KMS-11 (cell line): Measurements from ENCODE around the gene GALNT5.

Experiments used
- H2AFZ ChIP-seq: fragments of 200-600 bp; sonication (generic); 2 replicates; pipeline ENCODE4 v1.6.1; 2016; ENCODE audit warnings: antibody characterized with exemption, mixed run types, low read depth
- H3K27ac ChIP-seq: fragments of 200-600 bp; sonication (generic); 2 replicates; pipeline ENCODE4 v1.6.1; 2016; ENCODE audit warnings: mild to moderate bottlenecking, mixed run types
- H3K27me3 ChIP-seq: fragments of 200-600 bp; sonication (generic); 2 replicates; pipeline ENCODE4 v1.6.1; 2017; ENCODE audit warnings: mild to moderate bottlenecking, low read depth, mixed run types, moderate library complexity; ENCODE audit not compliant: insufficient read depth
- H3K36me3 ChIP-seq: fragments of 200-600 bp; sonication (generic); 2 replicates; pipeline ENCODE4 v1.6.1; 2017; ENCODE audit warnings: mild to moderate bottlenecking, mixed run types; ENCODE audit not compliant: insufficient read depth
- H3K4me1 ChIP-seq: fragments of 200-600 bp; sonication (generic); 2 replicates; pipeline ENCODE4 v1.6.1; 2016; ENCODE audit warnings: mild to moderate bottlenecking, low read depth, mixed run types; ENCODE audit not compliant: poor library complexity, severe bottlenecking
- H3K4me2 ChIP-seq: fragments of 200-600 bp; sonication (generic); 2 replicates; pipeline ENCODE4 v1.7.0; 2016; ENCODE audit warnings: mild to moderate bottlenecking, mixed run types
- H3K4me3 ChIP-seq: fragments of 200-600 bp; sonication (generic); IDR thresholded peaks from 2 replicates; pipeline ENCODE4 v1.6.1; 2017; ENCODE audit warnings: low read depth, low read length, mixed read lengths; ENCODE audit not compliant: insufficient read depth
- H3K79me2 ChIP-seq: fragments of 200-600 bp; sonication (generic); 2 replicates; pipeline ENCODE4 v1.6.1; 2016; ENCODE audit warnings: low read depth, mixed run types; ENCODE audit not compliant: insufficient read depth
- H3K9ac ChIP-seq: fragments of 200-600 bp; sonication (generic); 2 replicates; pipeline ENCODE4 v1.6.1; 2016; ENCODE audit warnings: mild to moderate bottlenecking, mixed run types
- H4K20me1 ChIP-seq: fragments of 200-600 bp; sonication (generic); 2 replicates; pipeline ENCODE4 v1.6.1; 2016; ENCODE audit warnings: mild to moderate bottlenecking, mixed run types; ENCODE audit not compliant: insufficient read depth
- TF ChIP-seq, protein P1 (sequence below): fragments of 200-600 bp; sonication (generic); conservative IDR thresholded peaks from 2 replicates; pipeline ENCODE4 v1.6.1; 2017; ENCODE audit warnings: low read depth, mild to moderate bottlenecking, antibody characterized with exemption, low read length, moderate library complexity, mixed read lengths

The GALNT5 gene

DNA sequence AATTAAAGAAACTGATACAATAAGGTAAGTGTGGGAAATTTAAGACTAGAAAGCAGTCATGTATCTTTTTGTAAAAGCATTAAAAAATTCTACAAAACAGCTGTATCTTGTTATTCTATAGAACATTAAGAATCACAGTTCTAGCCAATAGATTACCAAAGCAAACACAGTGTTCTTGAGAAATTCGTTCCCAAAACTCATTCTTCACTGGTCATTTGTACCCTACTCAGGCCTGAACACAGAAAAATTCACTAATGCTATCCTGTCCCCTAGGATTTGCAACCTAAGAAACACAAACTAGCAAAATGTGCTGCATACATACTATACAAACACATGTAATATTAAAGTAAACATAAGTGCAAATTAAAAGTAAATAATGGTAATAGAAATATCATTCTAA, 39.0 kb downstream of the GALNT5 start:
- no peaks in the 10 kb centered on the region for H3K27me3 ChIP-seq

DNA sequence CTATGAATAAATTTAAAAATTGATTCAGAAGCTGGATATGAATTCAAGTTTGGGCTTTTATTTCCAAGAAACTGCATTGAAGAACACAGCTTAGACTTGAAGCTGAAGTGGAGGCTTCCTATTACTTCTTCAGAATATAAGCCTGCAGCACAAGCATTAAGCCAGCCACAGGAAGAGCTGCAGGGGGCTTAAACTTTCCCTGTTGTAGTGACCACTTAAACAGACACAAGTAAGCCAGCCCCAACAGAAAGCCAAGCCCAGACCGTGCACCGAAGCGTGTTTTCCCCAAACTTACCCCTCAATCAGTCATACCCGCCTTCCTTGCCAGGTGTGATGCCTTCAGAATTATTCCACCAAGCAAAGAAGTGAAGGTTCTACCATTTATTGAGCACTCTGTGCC, 39.5 kb downstream of the GALNT5 start:
- H3K4me3 ChIP-seq: no peak overlapping the region
- no peaks in the 10 kb centered on the region for H3K27me3 ChIP-seq
- H3K27ac ChIP-seq: no peak overlapping the region
- no peak overlapping the region for H2AFZ ChIP-seq
- H3K36me3 ChIP-seq: no peaks in the 10 kb centered on the region
- no peaks in the 10 kb centered on the region for H3K79me2 ChIP-seq
- no peak overlapping the region for H3K9ac ChIP-seq
- H4K20me1 ChIP-seq: no peaks in the 10 kb centered on the region
- H3K4me2 ChIP-seq: no peak overlapping the region
- TF ChIP-seq, protein P1, sequence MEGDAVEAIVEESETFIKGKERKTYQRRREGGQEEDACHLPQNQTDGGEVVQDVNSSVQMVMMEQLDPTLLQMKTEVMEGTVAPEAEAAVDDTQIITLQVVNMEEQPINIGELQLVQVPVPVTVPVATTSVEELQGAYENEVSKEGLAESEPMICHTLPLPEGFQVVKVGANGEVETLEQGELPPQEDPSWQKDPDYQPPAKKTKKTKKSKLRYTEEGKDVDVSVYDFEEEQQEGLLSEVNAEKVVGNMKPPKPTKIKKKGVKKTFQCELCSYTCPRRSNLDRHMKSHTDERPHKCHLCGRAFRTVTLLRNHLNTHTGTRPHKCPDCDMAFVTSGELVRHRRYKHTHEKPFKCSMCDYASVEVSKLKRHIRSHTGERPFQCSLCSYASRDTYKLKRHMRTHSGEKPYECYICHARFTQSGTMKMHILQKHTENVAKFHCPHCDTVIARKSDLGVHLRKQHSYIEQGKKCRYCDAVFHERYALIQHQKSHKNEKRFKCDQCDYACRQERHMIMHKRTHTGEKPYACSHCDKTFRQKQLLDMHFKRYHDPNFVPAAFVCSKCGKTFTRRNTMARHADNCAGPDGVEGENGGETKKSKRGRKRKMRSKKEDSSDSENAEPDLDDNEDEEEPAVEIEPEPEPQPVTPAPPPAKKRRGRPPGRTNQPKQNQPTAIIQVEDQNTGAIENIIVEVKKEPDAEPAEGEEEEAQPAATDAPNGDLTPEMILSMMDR: no peak
- no peaks in the 10 kb centered on the region for H3K4me1 ChIP-seq

More for the DNA sequence above, 39.0 kb downstream of the GALNT5 start:
- TF ChIP-seq, protein P1: no peak
- Histone ChIP-seq H3K4me2 (no peak overlapping the region), H3K79me2 (no peaks in the 10 kb centered on the region), H3K4me1 (no peaks in the 10 kb centered on the region), H2AFZ (no peak overlapping the region), H3K36me3 (no peaks in the 10 kb centered on the region), H3K9ac (no peak overlapping the region), H3K27ac (no peak overlapping the region), H4K20me1 (no peaks in the 10 kb centered on the region), H3K4me3 (no peak overlapping the region)

DNA sequence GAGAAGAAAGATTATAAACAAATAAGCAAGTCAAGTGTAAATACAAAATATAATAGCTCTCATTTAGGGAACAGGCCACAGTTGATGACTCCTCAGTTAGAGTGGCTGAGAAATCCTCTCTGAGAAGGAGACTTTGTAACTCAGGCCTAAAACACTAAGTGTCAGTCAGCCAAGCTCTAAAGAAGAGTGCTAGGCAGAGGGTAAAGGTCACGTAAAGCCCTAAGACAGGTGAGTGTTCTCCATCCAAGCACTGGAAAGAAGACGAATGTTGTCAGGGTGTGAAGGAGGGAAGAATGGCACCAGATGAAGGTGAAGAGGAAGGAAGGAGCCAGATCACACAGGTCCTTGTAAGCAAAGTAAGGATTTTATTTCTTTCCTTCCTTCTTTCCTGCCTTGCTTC, 43.8 kb downstream of the GALNT5 start:
- Histone ChIP-seq H4K20me1 (no peaks in the 10 kb centered on the region), H3K27me3 (no peaks in the 10 kb centered on the region), H3K27ac (no peak overlapping the region), H3K9ac (no peak overlapping the region), H3K79me2 (no peaks in the 10 kb centered on the region), H3K4me2 (no peak overlapping the region), H3K4me1 (no peaks in the 10 kb centered on the region), H3K4me3 (no peak overlapping the region), H3K36me3 (no peaks in the 10 kb centered on the region), H2AFZ (no peak overlapping the region)
- TF ChIP-seq, protein P1: no peak

DNA sequence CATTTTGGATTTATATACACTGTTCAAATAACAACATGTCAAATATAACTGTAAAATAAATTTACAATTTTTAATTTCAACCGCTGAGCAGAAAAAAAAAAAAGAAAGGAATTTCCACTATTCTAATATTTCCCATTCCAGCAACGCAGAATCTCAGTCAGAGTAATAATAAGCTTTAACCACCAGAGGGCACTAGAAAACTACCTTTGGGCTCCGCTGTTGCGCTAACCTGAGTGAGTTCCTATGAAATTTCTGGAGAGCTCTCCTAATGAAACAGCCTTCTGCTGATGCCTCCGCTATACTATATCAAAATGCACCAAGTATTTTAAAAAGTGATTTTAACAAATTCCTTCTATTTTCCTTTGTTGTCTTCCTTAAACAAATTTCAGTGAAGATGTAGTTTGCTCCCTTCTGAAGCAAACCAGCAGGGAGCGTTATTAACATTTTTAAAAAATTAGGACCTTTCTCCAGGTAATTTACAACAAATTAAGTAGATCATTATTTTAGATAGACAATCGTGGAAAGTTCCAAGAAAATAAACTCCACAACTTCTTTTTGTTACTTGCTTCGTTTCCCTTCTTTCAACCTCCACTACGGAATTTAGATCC, 45.1 kb downstream of the GALNT5 start:
- no peak overlapping the region for H3K4me3 ChIP-seq
- TF ChIP-seq, protein P1: peak; percentile 95
- H3K9ac ChIP-seq: no peak overlapping the region
- H3K36me3 ChIP-seq: no peaks in the 10 kb centered on the region
- H2AFZ ChIP-seq: no peak overlapping the region
- no peak overlapping the region for H3K4me2 ChIP-seq
- H3K4me1 ChIP-seq: no peaks in the 10 kb centered on the region
- H3K27ac ChIP-seq: no peak overlapping the region
- H3K27me3 ChIP-seq: no peaks in the 10 kb centered on the region
- no peaks in the 10 kb centered on the region for H4K20me1 ChIP-seq
- no peaks in the 10 kb centered on the region for H3K79me2 ChIP-seq
